HT1080 (cell line): ENCODE data around the gene PLIN3. TPM values are rescaled to one million over a fixed set of nuclear protein-coding genes. Genes with fewer than 3 reads are reported as not detected.
"Not testable (repeated sequence)": the region's sequence is repeated elsewhere in the genome, so short reads cannot be mapped to it uniquely, and the experiment has no call there.

Experiments
- DNase-seq: peaks from one replicate; pipeline ENCODE4 v3.0.0-alpha.2; 2015; ENCODE audit warnings: low read depth
- total RNA-seq: library from RNA; depleted of rRNA; stranded (reverse); fragments of >200 nt; shearing (Covaris generic); gene quantifications from 2 replicates; pipeline ENCODE4 v1.2.3, GENCODE V29; 2014

PLIN3 gene
- total RNA-seq, 1 experiment from 2014 or later = 75.6 TPM

DNA sequence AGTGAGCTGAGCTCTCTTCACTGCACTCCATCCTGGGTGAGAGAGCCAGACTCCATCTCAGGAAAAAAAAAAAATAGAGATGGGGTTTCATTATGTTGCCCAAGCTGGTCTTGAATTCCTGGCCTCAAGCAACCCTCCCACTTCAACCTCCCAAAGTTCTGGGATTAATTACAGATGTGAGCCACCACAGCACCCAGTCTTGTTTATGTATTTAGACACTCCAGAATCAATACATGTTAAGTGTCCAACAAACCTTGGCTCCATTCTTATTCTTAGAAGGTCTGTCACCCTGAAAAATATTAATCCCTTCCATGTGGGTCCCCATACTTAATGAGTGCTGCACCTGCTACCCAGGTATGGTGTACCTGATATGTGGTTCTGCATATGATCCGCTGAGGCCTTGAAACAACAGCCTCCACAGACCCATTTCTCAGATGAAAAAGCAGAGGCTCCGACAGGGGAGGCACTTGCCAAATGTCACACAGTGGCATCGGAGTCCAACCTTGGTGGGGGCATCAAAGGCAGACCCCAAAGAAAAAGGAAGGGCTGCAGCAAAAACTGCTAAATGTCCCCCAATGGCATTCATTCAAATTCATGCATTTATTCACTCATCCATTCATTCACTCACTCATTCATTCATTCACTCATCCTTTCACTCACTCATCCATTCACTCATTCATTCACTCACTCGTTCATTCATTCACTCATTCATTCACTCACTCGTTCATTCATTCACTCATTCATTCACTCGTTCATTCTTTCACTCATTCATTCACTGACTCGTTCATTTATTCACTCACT is 52.6 kb downstream of the PLIN3 start:
- DNase-seq = no peak

- DNase-seq = peak; percentile 41
Measured at GRCh38 chr19:4811328-4812131, 55.9 kb downstream of the PLIN3 start.

GRCh38 chr19:4807188-4807587 is 60.3 kb downstream of the PLIN3 start:
- no peak for DNase-seq

DNA sequence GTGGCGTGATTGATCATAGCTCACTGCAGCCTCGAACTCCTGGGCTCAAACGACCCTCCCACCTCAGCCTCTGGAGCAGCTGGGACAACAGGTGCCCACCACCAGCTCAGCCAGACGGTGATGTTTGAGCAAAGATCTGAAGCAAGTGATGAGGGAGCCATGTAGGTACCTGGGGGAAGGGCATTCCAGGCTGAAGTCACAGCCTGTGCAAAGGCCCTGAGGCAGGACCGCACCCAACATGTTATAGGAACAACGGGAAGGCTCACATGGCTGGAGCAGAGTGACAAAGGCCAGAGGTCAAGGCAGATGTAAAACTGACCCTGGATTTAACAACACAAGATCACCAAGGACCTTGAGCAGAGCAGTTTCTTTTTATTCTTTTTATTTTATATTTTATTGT is 61.1 kb downstream of the PLIN3 start:
- no peak for DNase-seq

DNA sequence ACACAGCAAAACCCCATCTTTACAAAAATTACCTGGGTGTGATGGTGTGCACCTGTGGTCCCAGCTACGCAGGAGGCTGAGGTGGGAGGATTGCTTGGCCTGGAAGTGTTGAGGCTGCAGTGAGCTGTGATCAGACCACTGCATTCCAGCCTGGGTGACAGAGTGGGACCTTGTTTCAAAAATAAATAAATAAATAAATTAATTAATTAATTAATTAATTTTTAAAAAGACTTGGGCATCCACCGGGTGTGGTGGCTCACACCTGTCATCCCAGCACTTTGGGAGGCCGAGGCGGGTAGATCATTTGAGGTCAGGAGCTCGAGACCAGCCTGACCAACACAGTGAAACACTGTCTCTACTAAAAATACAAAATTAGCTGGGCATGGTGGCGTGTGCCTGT is 62.3 kb downstream of the PLIN3 start:
- not testable (repeated sequence) for DNase-seq

- peak; percentile 21 for DNase-seq
Measured at GRCh38 chr19:4803736-4804695, 63.5 kb downstream of the PLIN3 start.

DNA sequence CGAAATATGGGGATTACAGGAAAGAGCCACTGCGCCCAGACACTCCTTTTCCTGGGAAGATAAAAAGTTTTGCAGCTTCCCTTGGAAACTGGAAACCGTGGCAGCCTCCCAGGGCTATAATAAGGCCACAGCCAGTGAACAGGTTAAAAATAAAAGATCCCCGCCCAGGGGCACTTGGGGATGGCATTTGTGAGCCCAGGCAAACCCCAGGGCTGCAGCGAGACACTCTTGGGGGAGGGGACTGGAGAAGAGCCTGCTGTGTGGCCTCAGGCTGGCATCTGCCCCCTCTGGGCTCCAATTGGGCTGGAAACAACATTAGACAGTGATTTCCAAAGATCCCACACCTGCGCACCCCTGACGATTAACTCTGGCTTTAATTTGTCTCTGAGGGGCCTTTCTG is 64.8 kb downstream of the PLIN3 start:
- DNase-seq = no peak

- no peak for DNase-seq
Measured at GRCh38 chr19:4801085-4801619, 66.3 kb downstream of the PLIN3 start.

DNA sequence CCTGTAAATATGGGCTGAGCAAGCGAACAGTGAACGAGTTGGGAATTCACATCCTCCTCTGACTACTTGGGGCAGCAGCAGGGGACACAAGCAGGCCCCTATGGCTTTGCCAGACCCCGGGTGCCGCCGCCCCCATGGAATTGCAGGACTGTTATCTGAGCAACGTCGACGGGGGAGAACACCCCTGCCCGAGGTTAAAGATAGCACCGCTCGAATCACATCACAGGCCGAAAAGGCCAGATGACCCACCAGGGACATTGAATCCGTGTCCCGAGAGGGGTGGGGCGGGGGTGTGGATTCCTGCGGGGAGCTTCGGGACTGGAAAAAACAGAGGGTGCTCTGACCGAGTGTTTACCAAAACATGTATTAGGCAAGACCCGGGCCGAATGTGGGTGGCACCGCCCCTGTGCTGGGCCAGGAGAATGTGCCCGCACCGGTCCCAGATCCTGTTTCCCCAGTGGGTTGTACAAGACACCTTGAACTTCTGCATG is 66.8 kb downstream of the PLIN3 start:
- no peak for DNase-seq

GRCh38 chr19:4795400-4795799 is 72.1 kb downstream of the PLIN3 start:
- DNase-seq = no peak

DNA sequence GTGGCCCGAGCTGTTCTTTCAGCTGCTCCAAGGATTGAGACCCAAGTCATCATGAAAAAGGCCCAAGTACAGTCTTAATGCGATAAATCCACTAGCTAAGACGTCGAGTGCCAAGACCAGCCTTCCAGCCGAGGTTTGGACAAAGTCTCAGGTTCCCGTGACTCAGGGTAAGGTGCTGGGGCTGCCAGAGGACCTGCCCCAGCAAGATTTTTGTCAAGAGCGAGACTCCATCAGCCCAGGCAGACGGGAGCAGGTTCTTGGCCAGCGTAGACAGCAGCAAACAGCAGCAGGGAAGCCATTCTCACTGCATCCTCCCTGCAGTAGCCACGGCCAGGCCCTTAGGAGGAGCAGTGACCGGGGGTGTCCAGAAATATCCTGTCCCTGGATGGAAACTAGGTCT is 72.5 kb downstream of the PLIN3 start:
- DNase-seq = no peak

DNA sequence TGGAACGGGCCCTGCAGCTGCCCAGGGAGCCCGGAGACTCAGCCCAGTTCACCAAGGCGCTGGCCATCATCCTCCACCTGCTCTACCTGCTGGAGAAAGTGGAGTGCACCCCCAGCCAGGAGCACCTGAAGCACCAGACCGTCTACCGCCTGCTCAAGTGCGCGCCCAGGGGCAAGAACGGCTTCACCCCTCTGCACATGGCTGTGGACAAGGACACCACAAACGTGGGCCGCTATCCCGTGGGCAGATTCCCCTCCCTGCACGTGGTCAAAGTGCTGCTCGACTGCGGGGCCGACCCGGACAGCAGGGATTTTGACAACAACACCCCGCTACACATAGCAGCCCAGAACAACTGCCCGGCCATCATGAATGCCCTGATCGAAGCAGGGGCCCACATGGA is 74.2 kb downstream of the PLIN3 start:
- DNase-seq = not testable (repeated sequence)

GRCh38 chr19:4792866-4793195 is 74.6 kb downstream of the PLIN3 start:
- DNase-seq = not testable (repeated sequence)

GRCh38 chr19:4792019-4792865 is 75.2 kb downstream of the PLIN3 start:
- DNase-seq = not testable (repeated sequence)

GRCh38 chr19:4791183-4792018 is 76.1 kb downstream of the PLIN3 start, which contains the start of gene FEM1A:
Gene FEM1A (plus strand): TSS chr19:4791734. CDS start chr19:4791855, 121 bp downstream.
- DNase-seq = peak; percentile 99
